Hepatocyte (in vitro differentiated cells): ENCODE data around the gene REPS2. TPM values are rescaled to one million over a fixed set of nuclear protein-coding genes. Genes with fewer than 3 reads are reported as not detected.

Experiments used
- DNase-seq: peaks from one replicate; pipeline ENCODE4 v3.0.0-alpha.2; 2016; ENCODE audit warnings: low spot score
- H2AFZ ChIP-seq: fragments of 200-600 bp; sonication (generic); 2 replicates; pipeline ENCODE4 v1.6.0; 2016; ENCODE audit warnings: antibody characterized with exemption, mild to moderate bottlenecking
- H3K27ac ChIP-seq: fragments of 200-600 bp; sonication (generic); 2 replicates; pipeline ENCODE4 v1.5.1; 2016; ENCODE audit warnings: mild to moderate bottlenecking
- H3K27me3 ChIP-seq: fragments of 200-600 bp; sonication (generic); 2 replicates; pipeline ENCODE4 v1.6.1; 2016
- H3K36me3 ChIP-seq: fragments of 200-600 bp; sonication (generic); replicated peaks from 2 replicates; pipeline ENCODE4 v1.5.1; 2016; ENCODE audit warnings: low read depth; ENCODE audit not compliant: insufficient read depth
- H3K4me1 ChIP-seq: fragments of 200-600 bp; sonication (generic); 2 replicates; pipeline ENCODE4 v1.5.1; 2016; ENCODE audit warnings: mild to moderate bottlenecking, moderate library complexity; ENCODE audit not compliant: insufficient read depth
- H3K4me2 ChIP-seq: fragments of 200-600 bp; sonication (generic); 2 replicates; pipeline ENCODE4 v1.6.0; 2016
- H3K4me3 ChIP-seq: fragments of 200-600 bp; sonication (generic); 2 replicates; pipeline ENCODE4 v1.5.1; 2016; ENCODE audit warnings: mild to moderate bottlenecking
- H3K79me2 ChIP-seq: fragments of 200-600 bp; sonication (generic); 2 replicates; pipeline ENCODE4 v1.6.0; 2017; ENCODE audit warnings: mild to moderate bottlenecking
- H3K9me2 ChIP-seq: fragments of 200-600 bp; sonication (generic); replicated peaks from 2 replicates; pipeline ENCODE4 v1.6.0; 2017; ENCODE audit warnings: mild to moderate bottlenecking; ENCODE audit not compliant: insufficient read depth
- H3K9me3 ChIP-seq: fragments of 200-600 bp; sonication (generic); 2 replicates; pipeline ENCODE4 v1.5.1; 2016; ENCODE audit warnings: low read depth, mild to moderate bottlenecking
- H4K20me1 ChIP-seq: fragments of 200-600 bp; sonication (generic); 2 replicates; pipeline ENCODE4 v1.6.0; 2016; ENCODE audit warnings: mild to moderate bottlenecking; ENCODE audit not compliant: insufficient read depth, poor library complexity, severe bottlenecking
- CTCF ChIP-seq: fragments of 200-600 bp; sonication (generic); IDR thresholded peaks from 2 replicates; pipeline ENCODE4 v1.5.1; 2016; ENCODE audit warnings: antibody characterized with exemption, mild to moderate bottlenecking; ENCODE audit not compliant: poor library complexity
- EZH2 ChIP-seq: fragments of 200-600 bp; sonication (generic); IDR thresholded peaks from 2 replicates; pipeline ENCODE4 v1.6.1; 2016; ENCODE audit warnings: antibody characterized with exemption, mild to moderate bottlenecking, borderline replicate concordance
- EZH2phosphoT487 ChIP-seq: fragments of 200-600 bp; sonication (generic); IDR thresholded peaks from one replicate; pipeline ENCODE4 v1.6.1; 2018; ENCODE audit warnings: antibody characterized with exemption, mild to moderate bottlenecking, low read depth, moderate library complexity; ENCODE audit not compliant: unreplicated experiment, severe bottlenecking
- WGBS: methylation state at CpG from one replicate; pipeline ENCODE4 v1.1.6; 2016; ENCODE audit warnings: low lambda C conversion rate; ENCODE audit errors: missing lambda C conversion rate; 5-methylcytosine and 5-hydroxymethylcytosine counted together
- polyA plus RNA-seq: library from polyadenylated mRNA; unstranded; fragments of >200 nt; fragmentation: Nextera tagmentation; extraction: Ambion mirVana; gene quantifications from 2 replicates; pipeline ENCODE4 v1.2.1, GENCODE V29; 2016
- total RNA-seq: library from RNA; depleted of rRNA; stranded (reverse); fragments of >200 nt; gene quantifications from 2 replicates; pipeline ENCODE4 v1.2.3, GENCODE V29; 2014

REPS2 gene
- total and polyA plus RNA-seq, 2 experiments from 2014 or later: 3.4 to 5.0 TPM

GRCh38 chrX:16931855-16932575, 14.4 kb upstream of the REPS2 start:
- Histone ChIP-seq H2AFZ (no peak overlapping the region), H4K20me1 (no peaks in the 10 kb centered on the region), H3K9me2 (no peaks in the 10 kb centered on the region), H3K27me3 (no peaks in the 10 kb centered on the region), H3K4me2 (no peak overlapping the region), H3K4me3 (no peak overlapping the region), H3K36me3 (no peaks in the 10 kb centered on the region), H3K4me1 (no peaks in the 10 kb centered on the region), H3K27ac (no peak overlapping the region), H3K79me2 (no peaks in the 10 kb centered on the region), H3K9me3 (no peaks in the 10 kb centered on the region)
- WGBS: 62% methylated on average over 3 of the region's 3 CpGs
- TF ChIP-seq CTCF (no peak), EZH2 (no peak), EZH2phosphoT487 (no peak)
- DNase-seq: no peak

- H3K79me2 ChIP-seq: no peaks in the 10 kb centered on the region
- no peaks in the 10 kb centered on the region for H4K20me1 ChIP-seq
- 79% methylated on average over 3 of the region's 3 CpGs for WGBS
- H3K36me3 ChIP-seq: no peaks in the 10 kb centered on the region
- H3K9me3 ChIP-seq: no peaks in the 10 kb centered on the region
- H3K27ac ChIP-seq: no peak overlapping the region
- H2AFZ ChIP-seq: no peak overlapping the region
- no peak overlapping the region for H3K4me3 ChIP-seq
- H3K27me3 ChIP-seq: no peaks in the 10 kb centered on the region
- H3K4me1 ChIP-seq: no peaks in the 10 kb centered on the region
- H3K4me2 ChIP-seq: no peak overlapping the region
- TF ChIP-seq EZH2phosphoT487 (no peak), EZH2 (no peak), CTCF (no peak)
- no peaks in the 10 kb centered on the region for H3K9me2 ChIP-seq
- DNase-seq: no peak
These were observed 12.3 kb upstream of the REPS2 start for GRCh38 chrX:16934185-16934584.

GRCh38 chrX:16946971-16947562, 609 bp downstream of the REPS2 start:
- Histone ChIP-seq H4K20me1 (no peaks in the 10 kb centered on the region), H3K79me2 (no peaks in the 10 kb centered on the region), H3K27ac (no peak overlapping the region), H3K4me3 (peak overlapping the region; percentile 75), H3K27me3 (peaks cover 12% of the 10 kb centered on the region), H3K36me3 (no peaks in the 10 kb centered on the region), H3K4me1 (no peaks in the 10 kb centered on the region), H2AFZ (peak overlapping the region; percentile 25), H3K4me2 (peak overlapping the region; percentile 98), H3K9me3 (peaks cover 5% of the 10 kb centered on the region), H3K9me2 (no peaks in the 10 kb centered on the region)
- DNase-seq: no peak
- TF ChIP-seq EZH2phosphoT487 (no peak), EZH2 (no peak), CTCF (no peak)
- 2% methylated on average over 24 of the region's 43 CpGs for WGBS
